GM21619 (cell line): Measurements from ENCODE around the gene HOXB2.

Experiments
- ATAC-seq: cut with Tn5 transposase; IDR thresholded peaks from one replicate; pipeline ENCODE4 v1.9.1; 2021; ENCODE audit not compliant: unreplicated experiment

HOXB2 gene

DNA sequence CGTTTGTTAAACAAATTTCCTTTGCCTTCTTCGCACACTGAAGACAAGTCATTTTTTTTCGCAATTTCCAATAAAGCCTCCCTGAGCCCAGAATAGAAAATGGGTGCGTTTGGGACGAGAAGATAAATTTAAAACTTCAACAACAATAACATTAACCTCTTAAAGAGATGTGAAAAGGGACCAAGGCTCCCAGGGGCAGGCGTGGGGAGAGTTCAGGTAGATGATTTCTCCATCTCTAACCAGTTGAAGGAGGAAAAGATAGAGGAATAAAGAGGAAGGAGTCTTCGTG is 34.5 kb upstream of the HOXB2 start:
- ATAC-seq = no peak

DNA sequence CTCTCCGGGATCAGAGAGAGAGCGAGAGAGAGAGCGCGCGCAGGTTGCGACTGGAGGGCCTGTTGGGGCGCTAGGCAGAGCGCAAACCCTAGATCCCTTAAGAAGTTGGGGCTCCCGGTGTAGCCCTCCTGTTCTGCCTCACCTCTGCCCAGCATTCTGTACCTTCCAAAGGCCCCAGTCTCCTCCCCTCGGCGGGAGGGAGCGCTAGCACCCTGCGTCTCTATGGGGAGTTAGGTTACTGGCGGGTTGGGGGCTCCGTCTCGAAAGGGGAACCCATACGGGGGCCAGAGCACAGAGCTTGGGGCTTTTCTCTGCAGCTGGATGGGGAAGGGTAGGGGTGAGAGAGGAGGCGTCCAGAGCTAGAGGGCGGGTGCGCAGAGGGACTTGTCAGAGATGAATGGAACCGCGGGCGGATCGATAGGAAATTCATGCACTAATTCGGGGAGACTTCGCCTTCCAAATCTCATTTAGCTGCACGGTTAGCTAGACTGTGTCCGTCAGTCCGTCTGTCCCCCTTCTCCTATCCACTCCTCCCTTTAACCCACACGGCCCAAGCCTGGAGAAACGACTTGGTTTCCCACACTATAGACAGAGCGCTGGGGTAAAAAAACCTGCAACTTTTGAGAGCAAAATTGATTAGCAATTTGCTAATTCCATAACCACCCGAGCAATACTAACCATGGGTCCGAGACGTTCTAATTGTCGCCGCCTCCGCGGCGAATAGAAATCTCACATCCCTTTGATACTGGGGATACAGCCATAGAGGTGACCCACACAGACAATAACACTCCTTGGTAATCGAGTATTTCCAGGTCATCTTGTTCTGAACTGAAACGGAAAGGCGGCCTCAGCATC is 33.9 kb upstream of the HOXB2 start:
- ATAC-seq = peak; percentile 36

DNA sequence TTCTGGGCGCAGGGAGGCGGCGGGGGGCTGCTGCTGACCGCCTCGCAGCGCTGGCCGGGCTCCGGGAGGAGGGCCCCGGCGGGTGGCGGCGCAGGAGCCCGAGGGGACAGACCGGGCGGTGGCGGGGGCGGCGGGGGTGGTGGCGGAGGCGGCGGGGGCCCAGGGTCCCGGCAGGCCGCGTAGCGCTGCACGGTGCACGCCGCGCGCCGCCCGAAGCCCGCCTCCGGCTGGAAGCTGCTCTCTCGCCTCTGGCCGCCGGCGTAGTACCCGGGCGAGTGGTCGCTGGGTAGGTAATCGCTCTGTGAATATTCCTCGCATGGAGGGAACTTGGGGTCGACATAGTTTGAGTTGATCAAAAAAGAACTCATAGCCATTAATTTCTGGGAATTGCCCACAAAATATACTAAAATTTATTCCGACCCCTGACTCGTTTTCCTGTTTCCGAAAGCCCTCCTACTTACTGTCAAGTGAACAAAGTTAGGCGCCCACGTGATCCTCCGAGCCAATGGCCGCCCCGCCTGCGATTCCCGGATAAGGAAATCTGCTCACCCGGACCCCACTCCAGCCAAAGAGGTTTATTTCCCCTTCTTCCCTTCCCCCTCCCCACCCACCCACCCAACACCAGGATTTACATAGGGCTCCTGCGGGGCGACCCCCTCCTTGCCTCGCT is 33.2 kb upstream of the HOXB2 start, which contains the start of gene HOXB4:
HOXB4 (minus strand) TSS at position 405 of the 670 bp plus-strand sequence; CDS start at position 374, 31 bp downstream.
- ATAC-seq = peak; percentile 44

DNA sequence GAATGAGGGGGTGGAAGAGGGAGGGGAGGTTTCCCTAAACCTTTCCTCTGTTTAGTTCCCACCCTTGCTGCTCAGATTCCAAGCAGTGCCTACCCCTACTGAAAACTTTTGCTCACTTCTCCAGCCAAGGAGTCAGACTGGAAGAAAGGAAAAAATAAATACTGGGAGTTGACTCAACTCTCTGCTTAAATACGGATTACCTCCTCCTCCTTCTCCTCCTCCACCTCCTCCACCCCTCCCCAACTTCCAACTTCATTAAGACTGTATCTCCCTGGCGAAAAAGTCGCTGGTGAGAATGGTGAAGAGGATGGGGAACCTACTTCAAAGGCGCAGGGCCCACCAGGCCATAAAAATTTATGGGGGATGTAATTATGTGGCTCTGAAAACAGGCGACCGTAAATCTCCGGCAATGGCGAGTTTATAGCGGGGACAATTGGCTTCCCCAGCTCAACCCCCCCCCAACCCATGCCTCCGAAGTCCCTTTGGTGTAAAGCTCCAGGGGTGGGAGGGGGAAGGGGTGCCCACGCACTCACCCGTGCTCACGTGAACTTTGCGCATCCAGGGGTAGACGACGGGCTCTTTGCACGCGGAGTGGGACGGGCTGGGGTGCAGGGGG is 32.5 kb upstream of the HOXB2 start:
- ATAC-seq = no peak

DNA sequence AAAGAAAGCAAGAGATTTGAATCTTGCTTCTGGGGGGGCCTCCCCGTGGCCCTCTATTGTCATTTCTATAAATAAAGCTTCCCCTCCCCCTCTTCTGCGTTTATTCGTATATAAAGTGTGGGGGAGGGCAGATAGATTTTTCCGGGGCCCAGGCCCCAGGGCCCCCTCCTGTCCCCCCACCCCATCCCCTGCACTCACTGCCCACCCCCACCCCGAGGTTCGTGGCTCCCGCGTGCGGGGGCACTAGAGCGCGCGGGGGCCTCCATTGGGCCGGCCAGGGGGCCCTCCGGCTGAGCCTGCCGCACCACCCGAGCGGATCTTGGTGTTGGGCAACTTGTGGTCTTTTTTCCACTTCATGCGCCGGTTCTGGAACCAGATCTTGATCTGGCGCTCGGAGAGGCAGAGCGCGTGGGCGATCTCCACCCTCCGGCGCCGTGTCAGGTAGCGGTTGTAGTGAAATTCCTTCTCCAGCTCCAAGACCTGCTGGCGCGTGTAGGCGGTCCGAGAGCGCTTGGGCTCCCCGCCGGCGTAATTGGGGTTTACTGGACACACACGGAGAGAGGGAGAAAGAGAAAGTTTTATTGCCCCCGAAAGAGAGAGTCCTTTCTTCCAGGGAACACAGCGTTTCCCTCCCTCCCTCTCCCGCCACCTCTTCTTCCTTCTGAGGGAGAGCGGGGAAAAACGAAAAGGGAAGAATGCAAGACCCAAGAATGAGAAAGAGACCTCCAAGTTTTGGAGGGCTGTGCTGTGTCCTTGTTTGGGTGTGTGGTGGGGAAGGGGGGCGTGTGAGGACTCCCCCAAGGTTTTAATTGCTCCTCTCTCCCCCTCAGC is 31.8 kb upstream of the HOXB2 start:
- no peak for ATAC-seq

DNA sequence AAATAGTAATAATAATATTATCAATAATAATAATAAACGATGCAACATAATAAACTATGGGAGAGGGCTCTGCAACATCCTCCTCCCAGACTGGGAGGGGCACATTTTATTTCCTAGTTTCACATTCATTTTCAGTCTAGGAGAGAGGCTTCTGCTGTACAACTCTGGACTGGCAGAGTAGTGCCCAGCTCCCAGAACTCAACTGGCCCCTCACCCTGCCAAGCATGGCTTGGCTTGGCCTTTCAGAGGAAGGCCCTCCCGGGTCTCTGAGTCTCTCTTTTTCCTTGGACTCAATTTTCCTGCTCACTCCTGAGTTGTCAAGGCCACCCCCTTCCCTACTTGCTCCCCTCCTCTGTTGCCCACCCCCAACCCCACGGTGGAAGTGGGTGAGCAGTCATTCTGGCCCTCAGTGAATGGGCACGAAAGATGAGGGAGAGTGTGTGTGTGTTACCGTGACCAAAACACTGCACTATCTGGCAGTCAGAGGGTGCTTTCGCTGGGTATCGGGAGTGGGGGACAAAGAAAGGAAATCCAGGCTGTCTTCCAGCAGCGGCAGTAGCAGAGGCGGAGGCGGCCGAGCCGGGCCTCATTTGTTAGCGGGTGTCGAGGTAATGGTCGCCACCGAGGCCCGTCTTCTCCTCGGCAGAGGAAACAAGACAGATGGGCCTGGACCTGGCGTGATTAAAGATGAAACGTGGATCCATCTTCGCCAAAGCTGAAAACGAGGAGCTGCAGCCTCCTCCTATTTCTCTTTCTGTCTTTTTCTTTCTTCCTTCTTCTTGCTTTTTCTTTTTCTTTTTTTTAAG is 31.0 kb upstream of the HOXB2 start:
- ATAC-seq = no peak

DNA sequence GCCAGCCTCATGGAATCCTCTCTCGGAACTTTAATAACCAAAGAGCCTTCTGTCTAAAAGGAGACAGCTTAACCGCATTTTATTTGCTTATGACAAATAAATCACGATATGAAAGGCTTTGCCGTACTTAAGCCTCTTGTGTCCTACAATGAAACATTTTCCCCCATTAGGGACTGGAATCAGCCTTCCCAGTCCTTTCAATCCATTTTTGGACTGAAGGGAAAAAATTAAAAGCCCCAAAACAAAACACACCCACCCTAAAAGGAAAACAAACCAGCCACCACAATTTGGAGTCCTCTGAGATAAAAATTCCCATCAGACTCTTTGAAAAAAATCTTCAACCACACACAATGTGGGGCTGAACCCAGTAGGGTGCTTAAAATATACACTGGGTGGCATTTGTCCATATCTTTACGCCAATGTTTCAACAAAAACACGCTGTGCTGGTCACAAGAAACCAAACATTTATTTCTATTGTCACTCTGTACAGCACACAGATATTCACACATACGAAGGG is 30.2 kb upstream of the HOXB2 start:
- no peak for ATAC-seq

DNA sequence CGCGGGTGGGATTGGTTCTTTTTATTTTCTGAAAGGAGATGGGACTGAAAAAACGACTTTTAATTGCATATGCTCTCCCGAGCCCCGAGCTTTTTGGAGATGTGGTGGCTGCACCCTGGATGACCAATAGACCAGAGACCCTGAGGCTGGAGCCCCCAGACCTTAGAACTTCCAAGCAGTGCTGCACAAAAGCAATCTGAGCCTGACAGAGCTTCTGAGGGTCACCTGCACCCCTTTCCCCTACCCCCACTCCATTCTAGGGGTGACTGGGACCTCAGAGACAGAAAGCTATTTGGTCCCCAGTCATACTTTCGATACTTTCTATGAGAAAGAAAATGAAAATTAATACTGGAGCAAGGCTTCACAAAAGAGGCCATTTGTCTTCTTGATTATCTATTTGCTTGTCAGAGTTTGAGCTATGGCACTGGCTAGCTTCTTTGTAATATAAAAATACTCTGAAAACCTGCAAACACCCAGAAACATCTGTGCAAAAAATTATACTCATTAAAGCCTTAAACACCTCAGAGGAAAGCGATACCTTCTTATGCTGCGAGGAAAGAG is 29.7 kb upstream of the HOXB2 start:
- no peak for ATAC-seq

DNA sequence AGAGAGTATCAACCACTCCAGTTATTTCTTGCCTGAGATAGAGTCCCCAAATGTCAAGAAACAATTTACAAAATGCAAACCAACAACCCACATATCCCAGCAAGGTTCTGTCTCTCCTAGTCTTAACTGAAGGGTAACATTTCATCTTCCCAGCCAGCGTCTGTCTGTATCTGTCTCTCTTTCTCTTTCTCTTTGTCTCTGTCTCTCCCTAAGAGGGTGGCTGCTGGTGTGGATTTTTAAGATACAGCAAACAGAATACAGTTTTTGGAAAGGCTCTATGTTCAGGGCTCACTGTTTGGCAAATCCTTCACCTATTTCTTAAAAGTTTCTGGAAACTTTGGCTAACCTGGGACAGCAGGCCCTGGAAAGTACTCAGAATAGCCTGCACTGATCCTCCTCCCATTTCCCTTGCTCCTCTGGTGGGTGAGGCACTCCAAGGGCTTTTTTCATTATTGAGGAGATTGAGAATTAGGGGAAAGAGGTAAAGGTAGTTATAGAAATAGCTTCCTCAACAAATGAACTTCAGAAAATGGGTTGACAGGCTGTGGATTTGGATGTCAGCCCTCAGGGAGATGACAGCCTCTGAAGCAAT is 27.0 kb upstream of the HOXB2 start:
- ATAC-seq = no peak

DNA sequence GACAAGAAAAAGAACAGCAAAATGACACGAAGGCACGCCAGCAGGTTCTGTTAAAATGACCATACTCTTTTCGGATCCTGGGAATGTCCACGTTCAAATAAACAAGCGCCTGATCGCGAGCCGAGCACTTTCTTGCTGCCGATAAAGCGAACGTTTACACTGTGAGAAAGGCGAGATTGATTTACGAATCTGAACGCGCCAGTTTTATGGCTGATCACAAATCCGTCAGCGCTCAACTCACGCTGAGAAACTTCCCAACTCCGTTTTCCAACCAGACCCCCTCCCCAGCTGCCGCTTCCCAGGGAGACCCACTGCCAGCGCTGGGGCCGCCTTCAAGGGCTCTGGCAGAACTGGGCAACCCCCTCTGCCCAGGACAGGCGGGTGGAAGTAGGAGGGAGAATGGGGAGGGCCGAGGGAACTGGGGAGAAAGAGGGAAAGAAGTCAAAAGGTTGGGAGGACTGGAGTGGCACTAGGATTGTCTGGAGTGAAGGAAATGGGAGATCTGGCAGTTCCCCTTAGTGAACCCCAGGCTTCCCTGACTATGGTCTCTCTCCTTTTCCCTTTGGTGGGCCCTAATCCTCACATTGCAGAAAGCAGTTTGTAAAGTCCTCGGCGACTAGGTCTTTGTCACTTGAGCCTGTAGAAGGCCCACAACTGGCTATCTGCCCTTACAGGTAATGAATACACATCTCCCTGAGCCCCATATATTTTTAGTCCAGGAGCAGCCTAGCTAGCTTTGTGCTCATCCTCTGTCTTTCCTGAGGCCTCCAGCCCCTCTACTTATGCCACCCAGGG is 26.3 kb upstream of the HOXB2 start:
- ATAC-seq = no peak

DNA sequence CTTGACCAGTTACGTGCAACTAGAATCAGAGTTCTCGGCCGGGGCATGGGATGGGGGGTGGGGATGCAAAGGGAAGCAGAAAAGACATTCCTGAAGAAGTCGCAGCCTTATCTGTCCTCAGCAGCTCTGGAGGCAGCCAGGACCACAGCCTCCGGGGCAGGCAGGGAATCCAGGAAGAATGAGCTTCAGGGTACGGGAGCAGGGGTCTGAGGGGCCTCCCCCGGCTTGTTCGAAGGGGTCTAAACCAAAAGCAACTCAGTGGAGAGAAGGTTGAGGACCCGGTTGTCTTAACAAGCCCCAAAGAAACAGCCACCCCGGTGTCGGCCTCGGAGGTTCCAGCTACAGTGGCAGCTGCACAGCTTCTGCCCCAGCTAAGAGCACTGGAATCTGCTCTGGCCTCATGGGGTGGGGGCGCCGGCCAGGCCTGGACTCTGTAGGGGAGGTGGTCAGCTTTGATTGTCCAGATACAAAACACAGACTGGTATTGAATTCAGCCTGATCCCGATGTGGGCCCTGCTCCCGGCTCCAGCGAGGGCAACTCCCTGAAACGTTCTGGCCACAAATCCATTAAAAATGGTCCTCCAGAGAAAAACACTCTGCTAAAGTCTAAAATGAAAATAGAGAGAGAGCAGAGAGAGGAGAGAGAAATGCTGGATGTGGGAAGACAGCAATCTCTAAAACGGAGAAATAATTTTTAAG is 25.6 kb upstream of the HOXB2 start:
- no peak for ATAC-seq

DNA sequence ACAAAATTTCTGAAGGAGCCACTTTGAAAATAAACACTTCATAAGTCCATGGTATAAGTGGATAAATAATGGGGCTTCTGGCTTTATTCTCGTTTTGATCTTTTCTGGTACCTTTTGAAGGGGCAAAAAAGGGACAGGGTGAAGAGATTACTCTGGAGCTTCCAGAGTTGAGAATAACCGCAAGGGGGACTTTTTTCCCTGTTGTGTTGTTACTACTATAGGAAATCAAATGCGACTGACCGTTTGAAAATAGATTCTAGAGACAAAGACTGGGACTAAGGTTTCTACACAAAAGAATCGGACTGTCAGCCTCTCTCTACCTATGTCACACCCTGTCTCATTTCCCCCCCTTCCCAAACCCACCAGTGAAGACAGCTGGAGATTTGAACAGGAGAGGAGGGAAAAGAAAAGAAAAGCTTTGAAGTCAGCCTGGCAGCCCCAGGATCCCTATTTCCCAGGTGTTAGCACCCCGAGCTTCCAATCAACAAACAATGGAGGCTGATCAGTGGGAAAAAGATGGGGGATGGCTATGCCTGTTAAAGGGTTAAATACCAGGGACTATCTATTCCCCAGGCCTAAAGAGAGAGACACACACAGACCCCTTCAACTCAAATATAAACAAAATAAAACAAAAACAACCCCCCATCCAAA is 24.9 kb upstream of the HOXB2 start:
- no peak for ATAC-seq

DNA sequence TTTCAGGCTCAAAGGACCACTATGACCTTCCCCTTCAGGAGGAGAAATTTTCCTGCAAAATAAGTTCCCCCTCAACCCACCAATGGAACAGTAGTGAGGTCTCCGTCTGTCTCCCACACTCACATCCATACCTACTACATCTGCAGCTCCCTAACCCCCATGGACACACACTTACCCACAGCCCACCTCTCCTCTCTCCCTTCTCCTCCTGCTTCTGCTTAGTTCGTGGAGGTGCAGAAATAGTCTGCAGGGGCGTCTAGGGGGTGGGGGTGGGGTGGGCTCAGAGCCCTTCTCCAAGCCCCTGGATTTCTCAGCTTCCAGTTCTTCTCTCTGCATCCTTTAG is 24.3 kb upstream of the HOXB2 start:
- ATAC-seq = no peak

DNA sequence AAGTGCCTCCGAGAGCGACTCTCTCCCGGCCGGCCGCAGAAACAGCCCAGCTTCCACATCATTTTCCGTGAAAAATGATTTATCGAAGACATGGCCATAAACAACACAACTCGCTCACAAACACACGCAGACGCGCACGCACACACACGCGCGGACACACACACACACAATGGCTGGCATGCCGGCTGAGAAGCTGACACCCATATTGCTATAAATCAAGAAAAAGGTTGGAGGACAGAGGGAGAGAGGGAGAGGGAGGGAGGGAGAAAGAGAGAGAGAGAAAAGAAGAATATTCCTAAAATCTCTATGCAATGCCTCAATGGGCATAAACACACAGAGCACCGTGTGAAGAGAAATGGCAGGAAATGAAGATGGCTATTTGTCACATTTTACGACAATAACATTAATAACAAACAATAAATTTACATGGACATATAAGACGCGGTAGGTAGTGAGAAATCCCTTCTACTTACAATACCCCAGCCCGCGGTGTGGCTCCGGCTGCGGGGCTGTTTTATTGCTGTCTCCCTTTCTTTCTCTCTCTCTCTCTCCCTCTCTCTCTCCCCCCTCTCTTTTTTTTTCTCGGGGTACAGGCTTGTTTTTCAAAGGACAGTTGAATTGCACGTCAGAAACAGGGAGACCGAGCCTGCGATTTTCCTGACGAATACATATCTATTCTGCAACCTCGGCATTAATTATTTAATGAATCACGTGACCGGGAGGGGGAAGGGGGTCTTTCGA is 23.8 kb upstream of the HOXB2 start:
- no peak for ATAC-seq

DNA sequence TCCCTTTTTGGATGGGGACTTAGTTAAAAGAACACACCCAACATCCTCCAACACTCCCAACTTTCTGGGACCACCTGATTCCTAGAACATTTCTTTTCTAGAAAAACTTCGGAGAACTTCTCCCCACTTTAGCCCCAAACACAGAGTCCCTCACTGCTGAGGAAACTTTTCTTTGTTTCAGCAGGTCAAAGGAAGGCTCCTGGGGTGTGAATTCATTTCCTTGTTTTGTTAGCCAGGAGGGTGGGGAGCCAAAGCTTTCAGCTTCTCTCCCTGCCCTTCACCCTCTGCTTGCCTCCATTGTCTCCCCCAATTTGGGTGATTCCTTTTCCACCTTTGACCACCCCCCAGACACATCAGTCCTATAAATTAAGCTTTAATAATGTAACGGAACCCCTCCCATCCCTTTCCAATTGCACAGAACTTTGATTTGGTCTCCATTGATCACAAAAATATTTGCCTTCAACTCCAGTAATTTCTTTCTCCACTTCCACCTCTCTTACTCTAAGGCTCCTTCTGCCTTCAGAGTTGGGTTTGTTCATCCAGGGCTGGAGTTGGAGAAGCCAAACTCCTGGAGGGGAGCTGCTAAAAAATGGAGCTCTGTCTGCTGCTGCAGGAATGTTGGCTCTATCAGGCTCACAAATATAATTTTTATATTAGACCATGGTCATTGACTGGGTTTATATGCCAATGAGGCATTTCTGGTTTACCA is 22.9 kb upstream of the HOXB2 start:
- ATAC-seq = no peak

DNA sequence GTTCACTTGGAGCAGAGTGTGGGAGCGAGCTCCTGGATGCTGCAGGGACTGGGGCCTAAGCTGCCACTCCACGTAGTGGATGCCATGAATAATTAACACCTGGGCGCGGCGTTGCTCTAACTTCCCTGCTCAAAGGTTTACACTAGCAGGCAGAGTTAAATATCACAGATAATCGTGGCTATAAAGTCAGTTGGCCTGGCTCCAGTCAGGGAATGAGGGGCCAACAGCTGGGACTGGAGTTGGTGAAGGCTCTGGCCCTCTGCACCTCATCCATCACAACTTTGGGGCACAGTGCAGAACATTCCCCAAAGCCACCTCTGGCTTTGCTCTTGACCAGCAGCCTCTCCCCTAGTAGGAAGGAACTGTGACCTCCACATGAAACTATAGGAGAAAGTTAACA is 22.3 kb upstream of the HOXB2 start:
- no peak for ATAC-seq
